DND-41 (cell line): ENCODE data around the gene ILDR2.

Source experiments
- EZH2 ChIP-seq: IDR thresholded peaks from 3 replicates; pipeline ENCODE4 v1.6.1; 2012; ENCODE audit warnings: borderline replicate concordance, low read depth, mild to moderate bottlenecking, moderate library complexity, low read length, inconsistent platforms; ENCODE audit not compliant: severe bottlenecking
- TF ChIP-seq, protein P1 (sequence below): IDR thresholded peaks from 2 replicates; pipeline ENCODE4 v1.5.1; 2012; ENCODE audit warnings: borderline replicate concordance, low read length, moderate library complexity, mild to moderate bottlenecking; ENCODE audit not compliant: poor library complexity, severe bottlenecking; ENCODE audit errors: extremely low read depth

- TF ChIP-seq, protein P1, sequence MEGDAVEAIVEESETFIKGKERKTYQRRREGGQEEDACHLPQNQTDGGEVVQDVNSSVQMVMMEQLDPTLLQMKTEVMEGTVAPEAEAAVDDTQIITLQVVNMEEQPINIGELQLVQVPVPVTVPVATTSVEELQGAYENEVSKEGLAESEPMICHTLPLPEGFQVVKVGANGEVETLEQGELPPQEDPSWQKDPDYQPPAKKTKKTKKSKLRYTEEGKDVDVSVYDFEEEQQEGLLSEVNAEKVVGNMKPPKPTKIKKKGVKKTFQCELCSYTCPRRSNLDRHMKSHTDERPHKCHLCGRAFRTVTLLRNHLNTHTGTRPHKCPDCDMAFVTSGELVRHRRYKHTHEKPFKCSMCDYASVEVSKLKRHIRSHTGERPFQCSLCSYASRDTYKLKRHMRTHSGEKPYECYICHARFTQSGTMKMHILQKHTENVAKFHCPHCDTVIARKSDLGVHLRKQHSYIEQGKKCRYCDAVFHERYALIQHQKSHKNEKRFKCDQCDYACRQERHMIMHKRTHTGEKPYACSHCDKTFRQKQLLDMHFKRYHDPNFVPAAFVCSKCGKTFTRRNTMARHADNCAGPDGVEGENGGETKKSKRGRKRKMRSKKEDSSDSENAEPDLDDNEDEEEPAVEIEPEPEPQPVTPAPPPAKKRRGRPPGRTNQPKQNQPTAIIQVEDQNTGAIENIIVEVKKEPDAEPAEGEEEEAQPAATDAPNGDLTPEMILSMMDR, result no peak
- TF ChIP-seq EZH2, result no peak
These were observed 24.3 kb downstream of the ILDR2 start for GRCh38 chr1:166951050-166951449.
